Fibroblast of villous mesenchyme (primary cell): ENCODE measurements around the gene SEMA3F. TPM values are rescaled to one million over a fixed set of nuclear protein-coding genes. Genes with fewer than 3 reads are reported as not detected.
A peak's percentile ranks its signal among the peaks of the same experiment; 100 is the strongest.

Experiments
- DNase-seq: peaks from one replicate; pipeline ENCODE4 v3.0.0-alpha.2; 2010; ENCODE audit warnings: low read depth
- H3K4me3 ChIP-seq: 2 replicates; pipeline ENCODE4 v1.5.1; 2011; ENCODE audit warnings: low read depth, mild to moderate bottlenecking, low read length
- CTCF ChIP-seq: IDR thresholded peaks from 2 replicates; pipeline ENCODE4 v1.5.1; 2012; ENCODE audit warnings: low read depth, mild to moderate bottlenecking, low read length; ENCODE audit not compliant: insufficient read depth
- total RNA-seq: library from RNA; depleted of rRNA; stranded (reverse); fragments of >200 nt; gene quantifications from 2 replicates; pipeline ENCODE4 v1.2.3, GENCODE V29; 2012

The SEMA3F gene
- total RNA-seq, 1 donor = 0.86 TPM

- H3K4me3 ChIP-seq = no peak overlapping the region
- TF ChIP-seq CTCF = no peak
- DNase-seq = no peak
Measured at GRCh38 chr3:50160561-50160983, 5.4 kb downstream of the SEMA3F start.

DNA sequence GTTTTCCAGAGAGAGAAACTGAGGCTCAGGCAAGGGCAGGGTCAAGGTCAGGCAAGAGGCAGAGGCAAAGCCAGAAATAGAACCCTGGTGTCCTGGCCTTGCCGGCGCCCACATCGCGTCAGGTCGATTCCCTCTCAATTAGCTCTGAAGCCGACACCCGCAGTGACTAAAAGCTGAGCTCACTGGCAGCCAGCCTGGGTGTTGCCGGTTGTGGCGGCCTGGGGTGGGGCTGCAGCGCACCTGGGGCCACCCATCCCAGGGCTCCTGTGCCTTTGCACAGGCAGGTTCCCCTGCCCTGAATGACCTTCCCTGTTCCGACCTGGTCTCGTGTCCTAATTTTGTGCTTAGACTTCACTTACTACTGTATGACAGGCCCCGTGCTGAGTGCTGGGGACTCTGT, 6.2 kb downstream of the SEMA3F start:
- TF ChIP-seq CTCF = no peak
- DNase-seq = no peak
- H3K4me3 ChIP-seq = no peak overlapping the region

GRCh38 chr3:50162034-50162883, 7.1 kb downstream of the SEMA3F start:
- H3K4me3 ChIP-seq = no peak overlapping the region
- no peak for TF ChIP-seq CTCF
- DNase-seq = no peak

DNA sequence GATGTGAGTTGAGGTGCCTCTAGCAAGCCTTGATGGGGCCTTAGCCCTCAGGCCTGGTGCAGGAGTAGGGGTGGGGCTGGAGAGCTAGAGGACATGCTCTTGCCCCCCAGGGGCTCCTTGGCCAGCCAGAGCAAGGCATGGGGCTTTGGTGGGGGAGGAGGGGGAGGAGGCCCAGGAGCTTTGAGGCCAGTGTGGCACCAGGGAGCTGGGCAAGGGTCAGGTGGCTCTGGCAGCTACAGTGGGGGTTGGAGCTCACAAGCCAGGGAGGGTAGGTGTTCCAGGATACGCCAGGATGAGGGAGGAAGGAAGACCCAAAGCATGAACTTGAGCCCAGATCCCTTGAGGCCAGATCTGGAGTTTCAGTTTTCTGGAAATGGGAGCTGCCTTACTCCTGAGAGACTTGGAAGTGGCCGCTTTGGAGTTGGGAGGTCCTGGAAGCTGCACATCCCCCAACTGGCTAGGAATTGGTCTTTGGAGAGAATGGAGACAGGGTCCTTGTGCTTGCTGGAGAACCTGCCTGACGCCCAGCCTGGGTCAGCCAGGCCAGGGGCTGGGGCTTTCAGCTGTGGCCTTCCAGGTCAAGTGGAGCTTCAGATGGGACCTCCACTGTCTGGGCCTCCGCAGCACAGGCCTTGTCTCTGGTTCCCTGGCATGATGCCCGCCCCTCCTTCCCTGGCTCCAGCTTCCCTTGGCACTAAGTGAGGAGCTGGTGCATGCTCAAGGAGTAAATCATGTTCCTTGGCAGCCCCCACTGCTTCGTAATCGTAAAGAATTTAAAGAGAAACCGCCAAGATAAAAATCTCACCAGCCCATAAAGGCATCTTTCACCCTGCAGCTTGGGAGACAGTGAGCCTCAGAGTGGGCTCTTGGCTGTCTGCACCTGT, 8.7 kb downstream of the SEMA3F start:
- peak; percentile 52 for DNase-seq
- TF ChIP-seq CTCF = no peak
- H3K4me3 ChIP-seq = no peak overlapping the region

- no peak for DNase-seq
- no peak for TF ChIP-seq CTCF
- no peak overlapping the region for H3K4me3 ChIP-seq
Measured at GRCh38 chr3:50164481-50164880, 9.4 kb downstream of the SEMA3F start.

GRCh38 chr3:50164984-50165909, 10.1 kb downstream of the SEMA3F start:
- TF ChIP-seq CTCF = no peak
- DNase-seq = peak; percentile 10
- no peak overlapping the region for H3K4me3 ChIP-seq
